Left lobe of liver (tissue), 2 donors: Measurements from ENCODE around the gene DOCK1. TPM values are rescaled to one million over a fixed set of nuclear protein-coding genes. Genes with fewer than 3 reads are reported as not detected.

ENCODE experiments used
- ATAC-seq: fragments of 200-7000 bp; cut with Tn5 transposase; one replicate; pipeline ENCODE4 v1.9.1; 2020; ENCODE audit warnings: mild to moderate bottlenecking, moderate library complexity
- DNase-seq: peaks from one replicate; pipeline ENCODE4 v3.0.0-alpha.2; 2020; ENCODE audit warnings: low spot score
- total RNA-seq: library from RNA; stranded (reverse); gene quantifications from one replicate; pipeline ENCODE4 v1.2.1, GENCODE V29; 2021
- donor health status: DM: no; HTN: no; CAD: no; lungs with moderate emphysema.
- donor health status: DM: no; HTN: yes; CAD: no.

DOCK1 gene
- total RNA-seq, 1 donor from 2014 or later: 14.7 TPM

- DNase-seq (no peak), ATAC-seq (no peak)
These were observed 92.8 kb downstream of the DOCK1 start for GRCh38 chr10:126997801-126998590.

GRCh38 chr10:127000598-127000997 is 95.4 kb downstream of the DOCK1 start:
- no peak for ATAC-seq
- DNase-seq: no peak

DNA sequence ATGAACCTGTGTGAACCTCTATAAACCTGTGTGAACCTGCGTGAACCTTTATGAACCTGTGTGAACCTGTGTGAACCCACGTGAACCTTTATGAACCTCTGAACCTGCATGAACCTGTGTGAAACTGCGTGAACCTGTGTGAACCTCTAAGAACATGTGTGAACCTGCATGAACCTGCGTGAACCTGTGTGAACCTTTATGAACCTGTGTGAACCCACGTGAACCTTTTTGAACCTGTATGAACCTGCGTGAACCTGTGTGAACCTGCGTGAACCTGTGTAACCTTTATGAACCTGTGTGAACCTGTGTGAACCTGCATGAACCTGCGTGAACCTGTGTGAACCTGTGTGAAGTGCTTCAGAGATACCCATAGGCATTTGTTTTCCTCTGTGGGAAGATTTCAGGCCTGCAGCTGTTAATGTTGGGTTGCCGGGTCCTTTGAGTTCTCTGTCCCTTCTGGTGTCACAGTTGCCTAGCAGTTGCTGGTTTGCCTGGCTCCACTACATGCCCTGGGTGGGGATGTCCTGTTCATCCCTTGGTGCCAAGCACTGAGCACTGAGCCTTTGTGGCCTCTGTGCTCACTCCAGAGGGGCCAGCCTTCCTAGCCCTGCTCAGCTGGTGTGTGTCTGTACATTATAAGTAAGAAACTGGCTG is 97.9 kb downstream of the DOCK1 start:
- DNase-seq (no peak), ATAC-seq (no peak)

DNA sequence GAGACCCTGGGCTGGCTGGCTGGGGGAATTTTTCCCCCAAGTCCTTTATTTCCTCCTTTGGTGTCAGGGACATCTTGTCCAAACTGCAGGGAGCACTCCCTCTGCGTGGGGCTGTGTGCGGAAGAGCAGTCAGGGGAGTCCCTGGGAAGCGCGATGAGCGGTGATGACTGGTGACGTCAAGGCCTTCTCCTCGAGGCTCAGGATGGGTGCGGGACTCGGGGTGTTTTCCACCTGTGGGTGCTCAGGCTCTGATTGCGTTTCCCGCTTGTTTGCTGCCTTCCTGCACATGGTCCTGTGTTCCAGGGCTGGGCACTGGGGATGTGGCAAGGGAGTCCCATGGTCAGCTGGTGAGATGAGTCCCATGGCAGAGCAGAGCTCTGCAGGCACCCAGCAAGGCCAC is 101.2 kb downstream of the DOCK1 start:
- ATAC-seq (no peak), DNase-seq (no peak)

- ATAC-seq (no peak), DNase-seq (no peak)
These were observed 104.1 kb downstream of the DOCK1 start for GRCh38 chr10:127009366-127009765.

DNA sequence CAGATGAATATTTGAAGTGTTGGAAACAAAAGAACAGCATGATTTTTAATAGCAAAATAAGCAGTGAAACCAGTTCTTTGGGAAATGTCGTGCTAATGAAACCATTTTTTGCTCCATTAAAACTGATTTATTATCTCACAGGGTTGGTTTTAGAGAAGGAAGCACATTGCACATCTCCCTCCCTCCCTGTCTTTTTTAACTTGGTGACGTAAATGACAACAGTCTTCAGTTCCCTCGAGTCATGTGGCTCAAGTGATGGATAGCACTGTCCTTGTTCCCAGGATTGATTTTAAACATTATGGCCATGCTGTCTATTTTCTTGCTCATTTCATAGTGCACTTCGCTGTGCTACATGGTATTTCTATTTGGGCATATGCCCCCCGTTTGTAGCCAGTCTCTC is 105.9 kb downstream of the DOCK1 start:
- ATAC-seq (no peak), DNase-seq (no peak)

DNA sequence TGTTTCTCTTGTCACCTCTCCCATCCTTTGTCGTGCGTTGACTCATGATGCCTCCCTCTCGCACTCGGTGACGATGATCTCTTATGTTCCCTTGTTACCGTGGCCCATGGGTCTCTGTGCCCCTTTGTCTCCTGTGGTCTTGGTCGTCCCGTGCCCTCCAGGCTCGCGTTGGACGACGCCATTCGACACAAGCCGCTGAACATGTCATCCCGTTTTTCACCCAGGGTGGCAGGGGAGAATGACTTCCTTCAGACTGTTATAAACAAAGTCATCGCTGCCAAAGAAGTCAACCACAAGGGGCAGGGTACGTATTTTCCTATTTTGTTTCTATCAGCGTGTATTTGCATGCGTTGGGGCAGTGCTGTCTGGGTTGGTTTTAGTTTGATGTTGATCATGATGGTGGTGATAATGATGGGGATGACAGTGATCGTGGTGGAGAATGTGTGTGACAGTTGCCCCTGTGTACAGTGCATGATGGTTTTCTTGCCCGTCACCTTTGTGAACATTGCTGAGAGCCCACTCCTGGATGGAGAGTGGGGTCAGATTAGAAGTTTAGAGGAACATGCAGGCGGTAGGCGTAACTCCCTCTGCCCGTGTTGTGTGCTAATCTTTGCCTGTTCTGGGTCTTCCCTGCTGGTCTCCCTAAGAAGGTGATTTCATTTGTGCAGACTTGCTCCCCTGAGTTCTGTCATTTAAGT is 107.0 kb downstream of the DOCK1 start:
- ATAC-seq: no peak
- DNase-seq: peak; percentile 43

DNA sequence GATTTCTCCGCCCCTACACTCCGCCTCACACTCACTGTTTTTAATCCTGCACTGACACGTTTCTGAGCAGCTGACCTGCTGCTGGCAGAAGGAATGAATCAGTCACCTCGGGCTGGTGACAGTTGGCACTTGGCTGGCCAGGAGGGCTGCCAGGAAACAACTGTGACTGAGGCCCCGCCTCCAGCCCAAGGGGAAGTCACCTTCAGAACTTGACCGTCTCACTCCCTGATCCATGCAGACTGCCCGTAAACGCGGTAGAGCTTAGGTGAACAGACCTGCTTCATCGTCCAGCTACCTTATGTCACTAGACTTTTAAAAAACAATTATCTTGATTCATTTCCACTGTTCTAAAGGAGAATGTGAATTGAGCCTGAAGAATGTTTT is 107.5 kb downstream of the DOCK1 start:
- ATAC-seq: peak; percentile 97
- peak; percentile 91 for DNase-seq

DNA sequence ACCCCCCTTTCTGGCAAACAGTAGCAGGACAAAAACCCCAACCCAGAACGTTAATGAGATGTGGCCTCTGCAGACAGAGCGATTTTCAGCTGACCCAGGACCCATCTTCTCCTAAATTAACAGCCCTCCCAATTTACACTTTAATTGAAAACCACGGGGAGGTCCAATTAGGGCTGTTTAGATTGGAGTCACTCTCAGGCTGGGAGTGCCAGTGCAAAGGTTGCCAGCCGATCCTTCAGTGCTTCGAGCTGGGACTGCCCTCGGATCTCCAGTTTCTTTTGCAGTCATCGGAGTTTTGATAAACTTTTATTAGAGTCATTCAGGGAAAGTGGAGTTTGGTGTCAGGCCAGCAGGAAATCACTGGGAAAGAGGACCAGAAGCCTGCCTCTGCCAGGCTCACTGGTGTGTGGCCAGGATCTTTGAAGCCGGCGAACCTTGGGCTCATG is 108.0 kb downstream of the DOCK1 start:
- ATAC-seq (peak; percentile 56), DNase-seq (no peak)

GRCh38 chr10:127013691-127014473 is 108.7 kb downstream of the DOCK1 start:
- ATAC-seq (no peak), DNase-seq (no peak)

DNA sequence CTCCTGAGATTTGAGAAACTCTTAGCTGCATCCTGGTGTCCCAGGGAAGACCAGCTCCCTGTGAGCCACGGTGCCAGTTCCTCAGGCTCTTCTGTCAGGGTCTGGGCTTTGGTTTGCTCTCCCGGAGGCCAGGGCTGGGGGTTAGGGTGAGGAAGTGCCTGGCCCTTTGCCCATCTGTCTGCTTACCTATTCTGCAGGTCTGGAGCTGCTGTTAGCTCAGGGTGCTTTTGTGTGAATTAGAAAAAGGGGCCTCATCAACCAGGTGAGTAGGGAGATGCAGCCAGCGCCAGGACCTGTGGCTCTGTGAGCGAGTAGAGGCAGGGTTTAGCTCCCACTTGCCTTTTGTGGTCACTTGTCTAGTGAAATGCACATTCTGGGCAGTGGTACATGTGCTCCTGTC is 109.4 kb downstream of the DOCK1 start:
- no peak for DNase-seq
- ATAC-seq: no peak

DNA sequence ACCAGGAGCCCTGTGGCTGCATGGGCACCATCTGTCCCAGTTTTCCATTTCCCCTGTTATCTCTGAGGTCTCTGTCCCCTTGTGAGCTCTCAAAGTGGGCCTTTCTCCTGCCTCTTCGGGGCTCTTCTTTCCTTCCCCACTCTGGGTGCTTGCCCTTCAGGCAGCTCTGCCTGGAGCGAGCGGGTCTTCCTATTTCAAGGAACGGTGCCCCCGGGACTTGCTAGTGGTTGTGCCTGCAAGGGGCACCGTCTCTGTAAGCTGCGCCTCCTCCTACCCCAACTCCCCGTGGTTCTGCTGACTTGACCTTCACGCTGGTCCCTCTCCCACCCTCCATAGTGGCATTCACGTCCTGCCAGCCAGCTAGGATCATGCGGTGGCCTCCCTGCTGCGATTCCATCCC is 110.1 kb downstream of the DOCK1 start:
- no peak for DNase-seq
- no peak for ATAC-seq

GRCh38 chr10:127016331-127016730 is 111.1 kb downstream of the DOCK1 start:
- ATAC-seq (no peak), DNase-seq (no peak)

DNA sequence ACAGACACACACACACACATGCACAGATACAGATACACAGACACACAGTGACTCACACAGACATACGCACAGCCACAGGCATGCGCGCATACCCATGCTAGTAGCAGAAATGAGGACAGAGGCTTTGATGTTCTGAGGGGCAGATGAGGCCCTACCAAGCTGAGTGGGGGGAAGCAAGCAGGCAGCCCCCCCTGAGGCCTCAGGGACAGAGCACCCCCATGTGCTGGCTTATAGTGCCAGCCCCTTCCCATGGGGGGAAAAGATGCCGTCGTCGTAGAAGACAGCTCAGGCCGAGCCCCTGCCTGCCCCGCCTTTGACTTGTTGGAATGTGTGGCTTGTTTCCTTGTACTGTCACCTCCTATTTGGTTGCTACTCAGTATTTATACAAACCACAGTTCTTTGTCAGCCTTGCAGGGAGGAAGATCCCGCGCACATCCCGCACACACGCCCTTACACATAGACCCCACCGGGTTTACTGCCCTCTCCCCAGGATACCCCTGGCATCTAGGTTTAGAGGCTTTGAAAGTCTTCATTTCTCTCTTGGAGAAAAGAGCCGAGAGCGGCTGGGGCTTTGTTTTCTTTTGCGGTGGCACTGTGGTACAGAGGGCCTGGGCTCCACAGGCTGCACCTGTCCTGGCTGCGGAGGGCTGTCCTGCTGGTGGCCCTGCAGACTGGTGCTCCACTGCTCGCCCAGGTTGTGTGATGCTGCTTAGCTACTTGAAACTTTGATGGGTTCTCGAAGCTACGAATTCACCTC is 112.5 kb downstream of the DOCK1 start:
- no peak for ATAC-seq
- DNase-seq: no peak

GRCh38 chr10:127018298-127018650 is 113.0 kb downstream of the DOCK1 start:
- no peak for ATAC-seq
- DNase-seq: no peak

- ATAC-seq (no peak), DNase-seq (peak; percentile 37)
These were observed 113.5 kb downstream of the DOCK1 start for GRCh38 chr10:127018766-127019165.

DNA sequence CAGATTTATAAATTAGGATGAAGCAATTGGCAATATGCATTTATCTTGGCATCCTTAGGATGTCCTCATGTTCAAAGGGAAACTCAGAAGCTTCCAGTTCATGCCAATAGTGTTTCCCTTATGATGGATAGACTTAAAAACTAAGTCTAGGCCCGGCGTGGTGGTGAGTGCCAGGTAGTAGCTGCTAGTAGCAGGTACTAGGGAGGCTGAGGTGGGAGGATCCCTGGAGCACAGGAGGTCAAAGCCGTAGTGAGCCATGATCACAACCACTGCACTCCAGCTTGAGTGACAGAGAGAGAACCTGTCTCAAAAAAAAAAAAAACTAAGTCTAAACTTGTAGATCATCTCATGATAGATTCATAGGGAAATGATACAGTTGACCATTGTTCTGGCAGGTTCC is 115.0 kb downstream of the DOCK1 start:
- no peak for ATAC-seq
- no peak for DNase-seq

DNA sequence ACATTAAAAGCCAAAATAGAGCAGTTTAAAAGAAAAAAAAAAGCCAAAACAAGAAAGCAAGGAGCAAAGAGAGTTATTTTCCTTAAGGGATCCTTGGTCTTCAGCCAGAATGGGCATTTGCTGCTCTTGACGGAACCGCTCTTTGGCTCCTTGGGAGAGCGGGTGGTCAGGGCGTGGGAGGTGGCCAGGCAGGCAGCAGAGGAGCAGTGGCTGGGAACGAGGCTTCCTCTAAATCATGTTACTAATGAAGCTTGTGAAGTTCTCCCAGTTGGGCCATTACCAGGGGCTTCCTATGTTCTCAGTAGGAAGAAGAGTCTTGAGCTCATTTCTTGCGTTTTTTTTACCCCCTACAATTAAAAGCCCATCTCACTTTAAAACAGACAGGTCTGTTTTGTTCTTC is 116.6 kb downstream of the DOCK1 start:
- ATAC-seq: no peak
- no peak for DNase-seq

DNA sequence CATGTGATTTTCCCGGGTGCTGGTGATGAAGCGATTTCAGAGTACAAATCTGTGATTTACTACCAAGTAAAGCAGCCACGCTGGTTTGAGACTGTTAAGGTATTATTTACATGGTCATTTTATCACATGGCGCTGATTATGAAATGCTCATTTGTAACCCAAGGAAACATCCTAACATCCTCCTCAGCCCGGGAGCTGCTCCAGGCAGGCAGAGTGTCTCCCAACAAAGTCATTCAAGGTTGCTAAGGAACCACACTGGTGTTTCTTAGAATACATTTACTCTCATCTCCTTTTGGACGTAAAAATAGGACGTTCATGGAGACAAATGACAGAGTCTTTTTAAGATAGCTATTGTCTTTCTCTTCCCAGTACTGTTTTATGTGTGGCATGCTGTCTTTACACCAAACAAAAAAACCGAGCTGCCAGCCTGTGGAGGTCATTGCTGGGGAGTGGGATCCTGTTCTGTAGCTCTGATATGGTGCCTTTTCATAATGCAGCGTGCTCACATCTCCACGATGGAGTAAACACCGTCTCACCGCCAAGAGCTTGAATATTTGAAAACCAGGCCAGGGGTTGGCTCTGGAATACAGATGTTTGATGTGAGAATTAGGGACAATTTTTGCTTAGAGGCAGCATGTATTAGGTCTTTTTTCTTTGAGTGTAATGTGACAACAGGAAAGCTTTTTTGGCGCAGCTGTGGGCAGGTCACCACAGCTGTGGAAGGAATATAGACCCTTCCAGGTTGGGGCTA is 119.6 kb downstream of the DOCK1 start:
- DNase-seq: peak; percentile 27
- no peak for ATAC-seq

DNA sequence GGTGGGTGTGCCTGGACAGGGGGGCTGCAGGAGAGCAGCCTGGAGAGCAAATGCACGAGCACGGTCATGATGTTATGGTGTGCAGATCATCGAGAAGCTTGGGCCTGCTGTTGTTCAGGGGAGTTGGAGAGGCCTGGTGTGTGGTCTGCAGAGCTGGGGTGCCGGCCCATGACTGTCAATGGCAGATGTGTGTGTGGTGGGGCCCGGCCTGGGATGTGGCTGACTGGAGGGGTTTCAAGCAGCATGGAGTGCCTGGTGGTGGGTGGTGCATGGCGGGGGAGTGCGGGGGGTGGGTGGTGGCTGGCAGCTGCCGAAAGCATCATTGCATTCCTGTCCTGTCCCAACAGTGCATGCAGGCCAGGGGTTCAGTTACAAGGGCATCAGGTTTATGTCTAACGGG is 122.6 kb downstream of the DOCK1 start:
- ATAC-seq: no peak
- peak; percentile 28 for DNase-seq
